PFSK-1 (cell line): ENCODE data around the gene STK39.

Source experiments
- FOXP2 ChIP-seq: optimal IDR thresholded peaks from 2 replicates; pipeline ENCODE3; 2011; ENCODE audit warnings: borderline replicate concordance, control low read depth, inconsistent platforms; ENCODE audit not compliant: insufficient read depth; ENCODE audit errors: extremely low read length, extremely low read depth
- POLR2AphosphoS5 ChIP-seq: IDR thresholded peaks from 2 replicates; pipeline ENCODE4 v1.6.1; 2012; ENCODE audit warnings: low read depth, mild to moderate bottlenecking, control low read depth, low read length, moderate library complexity
- SIN3A ChIP-seq: IDR thresholded peaks from 2 replicates; pipeline ENCODE4 v1.6.1; 2012; ENCODE audit warnings: mild to moderate bottlenecking, low read length, moderate library complexity, borderline replicate concordance; ENCODE audit not compliant: insufficient read depth
- TAF1 ChIP-seq: IDR thresholded peaks from 2 replicates; pipeline ENCODE4 v1.6.1; 2012; ENCODE audit warnings: low read length, control low read depth, borderline replicate concordance; ENCODE audit not compliant: insufficient read depth
- TF ChIP-seq, protein P1 (sequence below), 2 experiments: IDR thresholded peaks; 2 replicates each; pipeline versions ENCODE4 v1.6.1 to v1.8.0; 2011 to 2012; ENCODE audit warnings: low read depth in 2 of 2, low read length in 2 of 2, control low read depth in 1 of 2, inconsistent platforms in 1 of 2, mild to moderate bottlenecking in 1 of 2, moderate library complexity in 1 of 2; ENCODE audit not compliant: insufficient read depth in 1 of 2

DNA sequence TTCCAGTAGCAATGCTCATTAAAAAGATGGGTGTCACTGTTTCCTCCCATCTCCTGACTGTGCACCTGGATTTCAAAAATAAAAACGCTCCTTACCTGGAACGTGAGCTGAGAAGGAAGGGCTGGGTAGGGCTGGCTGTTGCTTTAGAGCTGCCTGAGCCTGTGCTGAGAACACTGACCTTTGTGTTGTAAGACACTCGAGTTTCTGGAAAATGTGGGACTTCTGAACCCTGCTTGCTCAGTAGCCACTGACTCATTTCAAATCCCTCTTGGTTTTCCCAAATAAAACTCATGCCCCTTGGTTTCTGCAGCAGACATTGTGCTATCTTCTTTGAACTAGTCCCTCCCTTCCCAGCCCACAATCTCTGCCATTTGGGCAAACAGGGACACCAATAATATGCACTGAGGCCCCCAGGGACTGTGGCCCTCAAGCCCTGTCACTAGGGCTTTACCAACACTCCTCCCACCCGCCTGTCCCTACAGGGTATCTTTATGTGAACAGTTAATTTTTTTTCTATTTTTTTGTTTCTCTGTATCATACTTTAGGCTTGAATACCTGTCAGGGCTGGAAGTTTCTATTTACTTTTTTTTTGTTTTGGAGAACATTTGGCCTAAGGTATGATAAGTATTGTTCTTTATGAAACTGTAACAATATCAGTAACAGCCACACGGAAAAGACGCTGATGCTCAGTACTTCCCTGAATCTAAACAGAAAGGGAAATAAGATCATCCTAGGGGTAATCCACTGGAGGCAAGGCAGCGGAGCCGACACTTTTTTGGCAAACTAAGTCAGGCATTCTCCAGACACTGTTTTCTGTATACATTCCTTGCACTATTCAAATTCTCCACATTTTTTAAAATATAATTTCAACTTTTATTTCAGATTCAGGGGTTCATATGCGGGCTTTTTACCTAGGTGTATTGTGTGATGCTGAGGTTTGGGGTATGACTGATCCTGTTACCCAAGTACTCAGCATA lies 280.2 kb downstream of the STK39 start:
- TF ChIP-seq TAF1 = no peak
- TF ChIP-seq SIN3A = no peak
- no peak for TF ChIP-seq POLR2AphosphoS5
- TF ChIP-seq, protein P1, sequence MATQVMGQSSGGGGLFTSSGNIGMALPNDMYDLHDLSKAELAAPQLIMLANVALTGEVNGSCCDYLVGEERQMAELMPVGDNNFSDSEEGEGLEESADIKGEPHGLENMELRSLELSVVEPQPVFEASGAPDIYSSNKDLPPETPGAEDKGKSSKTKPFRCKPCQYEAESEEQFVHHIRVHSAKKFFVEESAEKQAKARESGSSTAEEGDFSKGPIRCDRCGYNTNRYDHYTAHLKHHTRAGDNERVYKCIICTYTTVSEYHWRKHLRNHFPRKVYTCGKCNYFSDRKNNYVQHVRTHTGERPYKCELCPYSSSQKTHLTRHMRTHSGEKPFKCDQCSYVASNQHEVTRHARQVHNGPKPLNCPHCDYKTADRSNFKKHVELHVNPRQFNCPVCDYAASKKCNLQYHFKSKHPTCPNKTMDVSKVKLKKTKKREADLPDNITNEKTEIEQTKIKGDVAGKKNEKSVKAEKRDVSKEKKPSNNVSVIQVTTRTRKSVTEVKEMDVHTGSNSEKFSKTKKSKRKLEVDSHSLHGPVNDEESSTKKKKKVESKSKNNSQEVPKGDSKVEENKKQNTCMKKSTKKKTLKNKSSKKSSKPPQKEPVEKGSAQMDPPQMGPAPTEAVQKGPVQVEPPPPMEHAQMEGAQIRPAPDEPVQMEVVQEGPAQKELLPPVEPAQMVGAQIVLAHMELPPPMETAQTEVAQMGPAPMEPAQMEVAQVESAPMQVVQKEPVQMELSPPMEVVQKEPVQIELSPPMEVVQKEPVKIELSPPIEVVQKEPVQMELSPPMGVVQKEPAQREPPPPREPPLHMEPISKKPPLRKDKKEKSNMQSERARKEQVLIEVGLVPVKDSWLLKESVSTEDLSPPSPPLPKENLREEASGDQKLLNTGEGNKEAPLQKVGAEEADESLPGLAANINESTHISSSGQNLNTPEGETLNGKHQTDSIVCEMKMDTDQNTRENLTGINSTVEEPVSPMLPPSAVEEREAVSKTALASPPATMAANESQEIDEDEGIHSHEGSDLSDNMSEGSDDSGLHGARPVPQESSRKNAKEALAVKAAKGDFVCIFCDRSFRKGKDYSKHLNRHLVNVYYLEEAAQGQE (IDR thresholded peaks at IDR 0.05; ENCODE audit: insufficient read depth in 1 of 2, low read depth in 2 of 2, low read length in 2 of 2) = no peak
- TF ChIP-seq FOXP2 = no peak
